GM18870 (cell line): ENCODE measurements around the gene TWIST2.

ENCODE experiments used
- ATAC-seq: cut with Tn5 transposase; IDR thresholded peaks from one replicate; pipeline ENCODE4 v1.9.1; 2021; ENCODE audit warnings: moderate library complexity; ENCODE audit not compliant: unreplicated experiment

TWIST2 gene

DNA sequence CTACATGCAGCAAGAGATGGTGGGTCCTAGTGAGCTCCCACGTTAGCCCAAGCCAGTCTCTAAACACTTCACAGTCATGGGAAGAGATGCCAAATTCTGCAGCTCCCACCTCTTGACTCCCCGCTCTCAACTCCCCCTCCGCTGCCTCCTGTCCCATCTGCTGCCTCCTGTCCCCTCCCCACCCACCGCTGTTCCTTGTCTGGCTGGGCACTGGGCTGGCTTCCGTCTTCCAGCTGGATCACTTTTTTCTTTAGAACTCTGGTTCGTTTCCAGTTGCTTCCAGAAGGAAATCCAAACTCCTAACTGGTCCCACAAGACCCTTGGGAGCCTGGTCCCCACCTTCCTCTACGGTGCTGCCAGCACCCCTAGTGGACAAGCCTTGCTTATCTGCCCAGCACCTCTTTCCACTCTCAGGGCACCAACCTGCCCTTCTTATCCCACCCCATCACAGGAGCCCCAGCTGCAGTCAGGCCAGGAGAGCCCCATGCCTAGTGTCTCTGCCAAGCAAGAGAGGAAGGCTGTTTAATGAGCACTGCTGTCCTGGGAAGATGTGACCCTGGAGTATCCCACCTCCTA is 12.1 kb upstream of the TWIST2 start:
- no peak for ATAC-seq

DNA sequence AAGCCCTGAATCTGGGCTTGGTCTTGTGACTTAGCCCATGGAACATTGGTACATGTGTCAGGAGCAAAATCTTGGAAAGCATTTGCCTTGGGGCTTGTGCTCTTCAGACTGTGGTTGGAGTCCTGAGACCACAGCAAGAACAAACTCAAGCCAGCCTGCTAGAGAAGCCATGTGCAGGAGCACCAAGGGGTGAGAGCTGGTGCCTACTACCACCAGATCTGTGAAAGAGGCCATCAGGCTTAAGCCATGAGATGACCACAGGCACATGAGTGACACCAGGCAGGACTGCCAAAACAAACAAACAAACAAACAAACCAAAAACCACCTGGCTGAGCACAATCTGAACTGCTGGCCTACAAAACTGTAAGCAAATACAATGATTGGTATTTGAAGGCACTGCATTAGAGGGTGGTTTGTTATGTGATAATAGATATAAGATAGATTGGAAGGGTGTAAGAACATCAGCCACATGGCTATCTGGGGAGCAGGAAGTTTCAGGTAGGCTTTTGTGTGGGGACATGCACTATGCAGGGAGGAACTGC is 9.0 kb upstream of the TWIST2 start:
- ATAC-seq: no peak

DNA sequence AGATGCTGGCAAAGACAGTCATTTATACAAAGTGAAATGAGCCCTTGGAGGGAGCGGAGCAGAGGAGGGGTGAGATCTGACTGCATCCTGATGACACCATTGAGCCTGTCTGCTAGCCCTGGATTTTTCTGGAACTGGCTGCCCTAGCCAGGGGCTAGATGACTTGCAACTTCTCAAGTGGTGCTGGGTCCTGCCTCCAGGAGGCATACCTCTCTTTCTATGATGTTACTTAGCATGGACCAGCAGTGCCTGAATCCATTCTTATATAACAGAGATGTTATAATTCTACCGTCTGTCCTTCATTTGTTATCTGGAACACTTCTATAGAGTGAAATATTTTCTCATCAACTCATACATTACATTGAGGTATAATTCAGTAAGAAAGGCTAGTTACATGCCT is 8.5 kb upstream of the TWIST2 start:
- no peak for ATAC-seq

DNA sequence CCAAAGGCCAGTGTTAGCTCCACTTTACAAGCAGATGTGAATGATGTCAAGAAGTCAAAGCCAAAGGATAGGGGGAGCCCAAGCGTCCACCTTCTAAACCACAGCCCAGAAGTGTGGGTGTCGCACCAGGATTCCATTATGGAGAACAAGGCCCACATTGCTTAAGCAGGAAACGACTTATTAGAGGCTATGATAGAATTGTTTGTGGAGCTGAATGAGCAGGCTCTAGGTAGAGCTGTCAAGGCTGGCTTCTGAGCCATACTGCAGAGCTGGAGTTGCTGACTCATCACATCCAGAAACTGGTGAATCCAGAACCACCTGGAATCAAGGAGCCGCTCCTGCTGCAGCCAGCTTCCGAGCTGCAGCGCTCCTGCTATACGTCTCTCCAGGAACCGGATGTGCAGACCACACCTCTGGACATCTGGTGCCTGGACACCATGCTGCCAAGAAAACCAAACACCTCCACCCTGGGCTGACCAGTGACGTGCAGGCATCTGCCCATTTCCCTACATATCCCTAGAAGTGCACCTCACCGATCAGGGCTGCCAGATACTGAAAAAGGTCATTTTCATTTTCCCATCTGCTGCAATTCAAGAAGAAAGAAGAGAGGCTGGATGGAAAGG is 6.2 kb upstream of the TWIST2 start:
- ATAC-seq: no peak

DNA sequence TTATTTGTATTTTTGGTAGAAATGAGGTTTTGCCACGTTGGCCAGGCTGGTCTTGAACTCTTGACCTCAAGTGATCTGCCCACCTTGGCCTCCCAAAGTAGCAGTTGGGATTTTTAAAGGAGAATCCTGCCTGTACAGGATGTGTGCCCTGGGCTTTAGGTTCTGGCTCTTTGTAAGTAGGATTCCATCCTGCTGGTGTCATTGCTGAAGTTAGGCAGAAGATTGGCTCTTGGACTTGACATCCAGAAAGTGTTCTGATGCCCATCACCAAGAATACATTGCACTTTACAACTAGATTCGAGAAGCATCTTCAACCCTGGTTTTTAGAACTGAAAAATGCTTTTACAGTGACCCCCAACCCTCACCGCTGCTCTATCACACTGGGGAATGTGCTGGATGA is 4.4 kb upstream of the TWIST2 start:
- ATAC-seq: no peak

DNA sequence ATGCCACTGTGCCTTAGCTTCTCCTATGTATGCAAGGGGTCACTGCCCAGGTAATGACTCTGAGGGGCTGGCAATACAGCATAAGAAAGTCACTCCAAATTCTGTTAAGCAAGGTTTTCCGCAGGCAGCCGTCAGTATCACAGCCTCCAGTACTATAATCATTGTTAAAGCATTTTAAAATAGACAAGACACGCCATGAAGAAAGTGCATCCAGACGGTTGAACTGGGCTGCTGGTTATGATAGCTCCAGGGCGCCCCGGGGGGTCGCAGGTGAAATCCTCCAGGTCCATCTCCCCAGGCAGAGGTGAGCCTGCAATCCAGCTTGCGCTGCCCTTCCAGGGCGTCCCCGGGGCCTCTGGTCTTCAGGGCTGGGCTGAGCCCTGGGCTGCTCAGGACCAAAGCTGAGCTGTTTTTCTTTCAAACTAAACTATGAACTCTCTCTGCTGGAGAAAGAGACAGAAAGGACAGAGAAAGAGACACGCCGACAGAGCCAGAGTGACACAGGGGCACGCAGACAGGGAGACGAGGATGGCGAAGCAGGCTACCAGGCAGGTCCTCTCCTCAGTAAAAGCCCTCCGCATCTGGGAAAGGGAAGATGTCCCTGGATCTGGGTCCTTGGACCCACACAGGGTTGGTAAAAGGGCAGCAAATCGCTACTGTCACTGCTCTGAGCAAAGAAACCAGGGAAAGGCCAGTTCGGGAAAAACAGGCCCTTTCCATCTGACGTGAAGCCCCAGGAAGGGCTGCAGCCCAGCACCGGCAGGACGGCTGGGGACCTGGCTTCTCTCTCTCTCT is 2.1 kb upstream of the TWIST2 start:
- no peak for ATAC-seq

DNA sequence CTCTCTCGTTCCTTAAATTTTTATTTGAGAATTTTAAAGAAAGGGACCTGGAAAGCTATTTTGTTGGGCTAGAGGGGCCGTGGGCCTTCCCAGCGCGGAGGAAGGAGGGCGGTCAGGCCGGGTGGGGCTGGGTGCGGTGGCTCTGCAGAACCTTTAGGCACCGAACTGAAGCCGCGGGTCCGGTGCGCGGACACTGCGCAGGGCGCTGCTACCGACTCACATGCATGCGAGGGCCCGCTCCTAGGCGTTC is 1.6 kb upstream of the TWIST2 start:
- ATAC-seq: no peak

DNA sequence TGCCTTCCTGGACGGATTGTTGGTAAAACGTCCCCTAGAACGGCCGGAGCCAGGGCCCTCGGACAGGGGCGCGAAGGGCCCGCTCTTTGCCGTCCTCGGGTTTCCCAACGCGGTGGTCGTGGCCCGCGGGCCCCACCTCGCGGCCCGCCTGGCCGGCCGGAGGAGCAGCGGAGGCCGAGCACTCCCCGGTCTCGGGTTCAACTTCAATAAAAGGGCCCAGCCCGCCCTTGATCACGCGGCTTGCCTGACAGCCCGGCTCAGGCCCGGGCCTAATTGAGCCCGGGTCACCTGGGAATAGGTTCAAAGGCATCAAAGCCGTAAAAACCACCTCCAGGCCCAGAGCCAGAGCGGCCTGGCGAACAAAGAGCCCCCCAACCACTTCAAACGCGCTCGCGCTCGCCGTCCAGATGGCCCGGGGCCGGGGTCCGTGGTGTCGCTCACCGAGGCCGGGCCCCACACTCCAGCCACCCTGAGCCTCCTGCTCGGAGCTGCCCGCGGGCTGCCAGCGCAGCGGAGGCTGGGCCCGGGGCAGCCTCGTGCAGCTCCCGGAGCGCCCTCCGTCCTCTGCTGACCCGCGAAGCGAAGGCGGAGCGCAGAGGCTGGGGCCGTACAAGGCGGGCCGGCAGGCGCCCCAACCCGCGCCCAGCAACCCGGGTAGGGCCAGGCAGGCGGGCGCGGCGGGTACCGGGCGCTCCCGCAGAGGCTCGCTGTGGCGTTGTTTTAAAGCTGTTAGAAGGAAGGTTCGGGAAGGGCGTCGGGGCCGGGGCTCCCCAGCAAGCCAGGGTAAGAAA is 1.1 kb upstream of the TWIST2 start:
- ATAC-seq: no peak

DNA sequence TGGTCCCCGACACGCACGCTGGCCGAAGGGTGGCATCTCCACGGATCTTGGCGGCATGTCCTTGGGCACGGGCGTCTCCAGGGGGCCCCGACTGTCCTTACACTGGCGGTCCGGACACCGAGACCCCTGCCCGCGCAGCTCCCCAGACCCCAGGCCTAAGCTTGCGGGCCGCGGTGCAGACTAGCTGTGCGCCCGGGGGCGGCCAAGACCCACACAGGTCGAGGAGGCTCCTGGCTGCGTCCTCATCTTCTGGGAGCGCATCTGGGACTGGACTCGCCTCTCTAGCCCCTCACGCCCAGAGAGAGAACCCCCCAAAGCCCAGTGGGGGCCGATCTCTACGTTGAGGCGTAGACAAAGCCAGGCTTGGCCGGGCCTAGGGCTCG is 475 bp upstream of the TWIST2 start:
- ATAC-seq: no peak

DNA sequence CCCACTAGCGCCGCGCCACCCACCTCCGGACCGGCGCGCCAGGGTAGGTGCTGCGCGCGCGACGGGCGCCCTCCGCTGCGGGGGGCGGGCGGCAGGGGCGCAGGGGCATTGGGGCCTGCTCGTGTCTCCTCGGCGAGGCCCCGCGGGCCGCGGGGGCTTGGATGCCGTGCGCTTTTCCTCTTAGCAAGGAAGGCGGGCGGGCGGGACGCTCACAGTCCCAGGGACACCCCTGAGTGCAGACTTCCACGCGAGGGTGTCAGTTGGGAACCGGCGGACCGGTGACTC is 748 bp downstream of the TWIST2 start:
- no peak for ATAC-seq

DNA sequence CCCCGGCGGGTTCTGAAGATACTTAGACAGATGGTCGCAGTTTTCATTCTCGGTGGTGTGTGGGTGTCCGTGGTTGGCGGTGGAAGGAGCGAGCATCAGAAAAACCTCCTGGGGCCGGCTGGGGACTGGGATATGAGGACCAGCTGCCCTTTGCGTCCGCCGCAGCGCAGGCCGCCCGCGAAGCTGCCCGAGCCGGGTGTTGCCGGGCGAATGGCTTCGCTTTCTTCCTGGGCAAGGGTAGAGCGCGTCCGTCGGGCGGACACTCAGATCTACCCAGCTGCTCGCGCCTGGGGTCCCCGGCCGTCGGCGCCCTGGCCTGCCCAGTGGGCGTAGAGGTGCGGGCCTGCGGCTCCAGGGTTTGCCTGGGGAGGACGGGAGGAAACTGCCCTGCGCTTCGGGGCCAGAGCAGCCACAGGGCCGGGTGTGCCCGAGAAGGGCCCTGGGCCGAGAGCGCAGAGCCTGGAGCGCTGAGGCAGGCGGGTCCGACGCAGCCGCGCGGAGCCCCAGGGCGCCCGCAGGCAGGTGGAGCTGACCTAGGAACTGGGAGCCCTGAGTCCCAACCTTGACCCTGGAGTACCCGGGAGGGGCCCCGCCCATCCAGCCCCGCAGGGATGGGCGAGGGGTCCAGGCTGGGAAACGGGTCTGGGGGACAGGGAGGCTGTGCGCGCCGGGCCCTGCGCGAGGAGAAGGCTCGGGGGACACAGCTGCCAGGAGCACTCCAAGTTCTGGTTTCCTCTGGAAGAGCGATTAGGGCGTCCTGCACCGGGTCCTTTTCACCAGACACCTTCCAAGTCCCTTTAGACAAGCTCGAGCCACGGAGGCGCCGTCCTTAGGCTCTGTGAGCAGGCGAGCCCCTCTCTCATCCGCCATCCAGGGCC is 1.3 kb downstream of the TWIST2 start:
- no peak for ATAC-seq

DNA sequence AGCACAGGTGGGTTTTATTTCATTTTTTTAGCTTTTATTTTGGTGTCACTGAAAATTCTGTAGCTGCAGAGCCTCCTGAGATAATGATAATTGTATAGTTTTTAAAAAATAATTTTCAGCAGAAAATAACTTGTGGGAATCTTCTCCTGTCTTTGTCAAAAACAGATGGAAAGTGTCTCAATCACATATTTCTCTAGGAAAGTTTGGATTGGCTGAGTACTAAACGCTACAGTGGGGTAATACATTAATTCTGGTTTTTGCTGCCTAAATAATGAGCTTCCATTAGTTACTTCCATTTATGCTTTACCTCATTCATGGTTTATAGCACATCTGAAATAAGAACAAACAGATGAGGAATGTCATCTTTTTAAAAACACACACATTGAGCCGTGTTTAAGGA is 2.2 kb downstream of the TWIST2 start:
- no peak for ATAC-seq

DNA sequence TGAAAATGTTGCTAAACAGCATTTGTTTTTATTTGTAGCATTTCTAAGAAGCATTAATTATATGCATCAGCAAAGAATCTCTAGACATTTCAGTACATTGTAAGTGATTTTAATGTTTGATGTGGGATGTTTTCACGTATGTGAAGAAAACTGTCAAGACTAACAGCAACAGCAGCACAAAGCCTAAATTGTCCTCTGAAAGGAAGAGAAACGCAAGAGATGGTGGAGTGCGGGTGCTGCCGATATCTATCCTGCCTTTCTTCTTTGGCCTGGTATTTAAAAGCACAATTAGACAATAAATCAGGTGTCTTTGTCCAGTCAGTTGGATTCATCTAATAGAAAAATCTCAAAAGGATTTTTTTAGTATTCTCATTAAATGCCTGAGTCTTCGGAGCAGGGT is 3.1 kb downstream of the TWIST2 start:
- ATAC-seq: no peak

DNA sequence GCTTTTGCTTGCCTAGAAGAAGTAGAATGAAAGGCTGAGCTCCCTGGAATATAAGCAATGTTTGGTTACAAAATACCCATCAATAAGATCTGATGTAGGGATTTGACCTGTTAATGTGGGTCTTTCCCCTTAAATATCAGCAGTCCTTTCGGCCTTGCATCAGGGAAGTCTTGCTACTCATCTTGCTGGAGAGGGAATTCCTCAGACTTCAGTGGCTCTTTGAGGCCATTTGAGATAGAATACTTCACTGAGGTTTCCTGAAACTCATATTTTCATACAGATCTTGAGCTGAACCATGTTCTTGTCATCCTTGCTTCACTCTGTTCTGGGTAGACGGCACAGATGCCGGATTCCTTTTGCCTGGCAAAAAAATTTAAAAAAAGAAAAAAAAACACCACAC is 3.9 kb downstream of the TWIST2 start:
- ATAC-seq: no peak

DNA sequence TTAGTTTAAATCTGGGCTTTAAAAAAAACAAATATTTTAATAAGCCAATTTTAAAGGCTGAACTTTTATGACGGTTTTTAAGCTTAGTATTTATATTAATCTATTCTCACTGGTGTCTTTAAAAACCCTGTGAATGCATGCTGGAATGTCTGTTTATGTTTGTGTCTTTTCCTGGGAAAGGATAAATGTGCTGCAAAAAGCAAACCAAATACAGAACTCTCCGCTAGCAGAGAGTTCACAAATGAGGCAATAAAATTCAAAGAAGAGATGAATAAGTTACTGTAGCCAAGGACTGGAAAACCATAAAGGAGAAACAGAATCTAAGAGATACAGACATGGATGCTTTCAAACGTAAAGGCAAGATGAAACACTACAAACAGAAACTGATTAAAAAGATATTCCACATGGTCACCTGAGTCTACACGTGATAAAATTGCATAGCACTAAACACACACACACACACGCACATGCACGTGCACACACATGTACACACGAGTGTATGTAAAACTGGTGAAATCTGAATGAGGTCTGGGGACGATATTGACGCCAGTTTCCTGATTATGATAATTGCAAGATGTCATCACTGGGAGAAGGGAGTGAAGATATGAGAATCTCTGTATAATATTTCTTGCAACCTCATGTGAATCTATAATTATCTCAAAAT is 4.5 kb downstream of the TWIST2 start:
- no peak for ATAC-seq

DNA sequence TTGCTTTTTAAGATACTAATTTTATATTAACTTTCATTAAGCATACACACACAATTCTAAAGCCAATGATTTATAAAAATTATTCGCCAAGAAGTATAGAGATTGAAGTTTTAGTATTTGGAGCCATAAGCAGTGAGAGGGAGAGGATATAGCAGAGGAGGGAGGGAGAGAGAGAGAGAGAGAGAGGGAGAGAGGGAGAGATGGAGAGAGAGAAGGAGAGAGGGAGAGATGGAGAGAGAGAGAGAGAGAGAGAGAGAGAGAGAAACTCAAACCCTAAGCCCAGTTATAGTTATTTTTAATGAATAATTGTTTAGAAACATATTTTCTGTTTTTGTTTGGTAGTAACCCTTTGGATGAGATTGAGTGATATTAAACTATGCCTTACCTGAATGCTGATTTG is 5.3 kb downstream of the TWIST2 start:
- no peak for ATAC-seq

DNA sequence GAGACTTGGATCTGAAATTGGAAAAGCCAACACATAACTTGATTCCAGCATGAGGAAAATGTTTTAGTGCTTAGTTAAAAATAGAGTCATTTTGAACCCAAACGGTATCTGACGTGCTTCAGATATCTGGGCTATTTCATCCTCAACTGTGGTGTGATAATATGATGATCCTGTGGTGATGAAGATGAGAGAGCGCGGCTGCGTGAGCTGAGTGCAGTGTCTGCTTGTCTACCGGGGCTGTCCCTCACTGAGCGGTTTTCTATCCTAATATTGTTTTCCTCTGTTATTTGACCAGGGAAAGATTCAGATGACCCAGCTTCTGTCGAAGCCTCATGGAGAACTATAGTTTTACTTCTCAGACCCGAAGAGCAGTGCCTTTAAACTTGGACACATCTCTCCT is 5.8 kb downstream of the TWIST2 start:
- ATAC-seq: no peak

DNA sequence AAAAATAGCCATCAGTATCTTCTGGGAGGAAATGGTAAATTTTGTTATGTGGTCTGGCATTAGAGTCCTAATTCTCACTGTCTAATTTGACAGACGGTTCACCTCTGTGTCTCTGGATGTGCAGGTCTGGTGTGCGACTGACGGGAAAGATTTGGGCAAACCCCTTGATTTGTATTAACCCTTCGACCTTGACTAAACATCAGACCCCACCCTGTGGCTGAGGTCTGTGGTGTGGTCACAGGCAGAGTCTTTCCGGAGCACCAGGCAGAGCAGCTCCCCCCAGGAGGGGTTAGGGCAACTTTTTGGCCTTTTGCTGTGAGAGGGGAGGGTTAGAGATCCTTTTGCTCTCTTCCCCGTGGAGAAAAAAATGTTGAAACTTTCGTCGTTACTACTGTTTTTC is 6.4 kb downstream of the TWIST2 start:
- no peak for ATAC-seq

DNA sequence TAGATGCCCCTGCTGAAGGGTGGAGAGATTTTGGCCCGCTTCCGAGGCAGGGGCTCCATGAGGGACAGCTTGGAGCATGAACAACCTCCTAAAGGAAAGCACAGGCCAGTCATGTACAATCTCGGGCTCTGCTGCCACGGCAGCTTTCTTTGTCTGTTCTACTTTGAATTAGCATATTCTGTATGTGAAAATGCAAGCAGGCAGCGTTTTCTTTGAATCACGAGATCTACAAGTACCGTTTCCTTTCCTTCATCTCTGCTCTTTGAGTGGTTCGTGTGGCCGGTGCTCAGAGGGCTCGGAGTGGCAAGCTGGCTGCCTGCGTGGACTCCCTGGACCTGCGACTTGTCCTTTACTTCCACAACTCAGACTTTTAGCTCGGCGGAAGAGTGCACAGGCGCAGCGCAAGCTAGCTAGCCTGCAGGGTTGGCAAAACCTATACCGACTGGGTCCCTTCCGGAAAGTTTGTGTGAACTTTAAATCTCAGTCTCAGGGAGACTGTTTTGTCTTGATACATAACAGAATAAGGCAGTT is 6.9 kb downstream of the TWIST2 start:
- no peak for ATAC-seq

DNA sequence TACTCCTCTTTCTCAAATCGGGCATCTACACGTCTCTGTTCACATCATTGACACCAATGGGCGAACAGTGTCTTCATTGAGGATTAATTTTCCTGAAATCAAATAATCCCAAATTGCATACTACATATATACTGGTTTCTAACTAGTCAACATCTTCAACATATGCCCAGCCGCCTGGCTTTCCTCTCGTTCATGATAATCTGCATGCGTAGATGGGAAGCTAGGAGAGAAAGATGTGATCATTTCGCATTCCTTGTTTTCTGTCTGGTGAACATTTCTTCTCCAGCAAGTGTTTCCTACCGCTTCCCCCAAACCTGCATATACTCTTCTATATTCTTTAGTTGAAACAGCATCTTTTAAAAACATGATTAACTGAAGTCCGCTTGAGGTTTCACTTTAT is 7.4 kb downstream of the TWIST2 start:
- ATAC-seq: no peak
